Right forelimb (tissue), 1 donor: ENCODE data around the gene HDGF.

Experiments
- DNase-seq: peaks from one replicate; pipeline ENCODE4 v3.0.0-alpha.2; 2018

The HDGF gene

GRCh38 chr1:156745881-156746280, 5.6 kb downstream of the HDGF start:
- DNase-seq, result no peak

GRCh38 chr1:156744786-156745419, 6.6 kb downstream of the HDGF start:
- no peak for DNase-seq

GRCh38 chr1:156744344-156744743, 7.1 kb downstream of the HDGF start:
- no peak for DNase-seq

- no peak for DNase-seq
Measured at GRCh38 chr1:156743367-156744302, 7.8 kb downstream of the HDGF start.

GRCh38 chr1:156742801-156743200, 8.7 kb downstream of the HDGF start:
- DNase-seq, result no peak

- no peak for DNase-seq
Measured at GRCh38 chr1:156742017-156742416, 9.5 kb downstream of the HDGF start.

- no peak for DNase-seq
Measured at GRCh38 chr1:156741481-156741983, 9.9 kb downstream of the HDGF start.

- peak; percentile 98 for DNase-seq
Measured at GRCh38 chr1:156740741-156741480, 10.6 kb downstream of the HDGF start, which contains the start of gene MRPL24. MRPL24 (minus strand) TSS chr1:156741088; CDS start chr1:156738704, 2,384 bp downstream.

GRCh38 chr1:156740237-156740740, 11.2 kb downstream of the HDGF start:
- DNase-seq, result no peak

GRCh38 chr1:156738916-156739315, 12.6 kb downstream of the HDGF start:
- DNase-seq, result no peak

- no peak for DNase-seq
Measured at GRCh38 chr1:156738407-156738806, 13.1 kb downstream of the HDGF start.

GRCh38 chr1:156733989-156734584, 17.4 kb downstream of the HDGF start:
- no peak for DNase-seq

GRCh38 chr1:156728599-156729462, 22.6 kb downstream of the HDGF start, which contains the start of gene ISG20L2:
ISG20L2 (minus strand) TSS chr1:156728766; CDS start chr1:156727652, 1,114 bp downstream.
- DNase-seq, result peak; percentile 96

GRCh38 chr1:156727926-156728598, 23.4 kb downstream of the HDGF start, which contains the start of gene METTL25B:
METTL25B (plus strand) TSS chr1:156728469; CDS start chr1:156729105, 636 bp downstream.
- no peak for DNase-seq

GRCh38 chr1:156727492-156727891, 24.0 kb downstream of the HDGF start:
- DNase-seq, result no peak

GRCh38 chr1:156726549-156727226, 24.8 kb downstream of the HDGF start:
- no peak for DNase-seq

- peak; percentile 93 for DNase-seq
Measured at GRCh38 chr1:156725683-156726280, 25.7 kb downstream of the HDGF start.

GRCh38 chr1:156721535-156721934, 29.9 kb downstream of the HDGF start:
- DNase-seq, result no peak

- no peak for DNase-seq
Measured at GRCh38 chr1:156721131-156721530, 30.3 kb downstream of the HDGF start.
